Fibroblast of lung (primary cell): ENCODE data around the gene RUNX2. TPM values are rescaled to one million over a fixed set of nuclear protein-coding genes. Genes with fewer than 3 reads are reported as not detected.

Experiments
- DNase-seq, 2 donors: peaks; one replicate each; pipeline versions ENCODE4 v3.0.0 to v3.0.0-alpha.2; 2010; ENCODE audit warnings: low read depth in 2 of 2
- H2AFZ ChIP-seq: 2 replicates; pipeline ENCODE4 v1.5.1; 2012; ENCODE audit warnings: low read length, control low read depth, inconsistent platforms
- H3K27ac ChIP-seq: 2 replicates; pipeline ENCODE4 v1.5.1; 2011; ENCODE audit warnings: low read length, control low read depth; ENCODE audit not compliant: insufficient read depth
- H3K27me3 ChIP-seq: 2 replicates; pipeline ENCODE4 v1.5.1; 2011; ENCODE audit warnings: mild to moderate bottlenecking, low read length; ENCODE audit not compliant: control insufficient read depth, insufficient read depth
- H3K36me3 ChIP-seq: 2 replicates; pipeline ENCODE4 v1.5.1; 2011; ENCODE audit warnings: low read length; ENCODE audit not compliant: control insufficient read depth, insufficient read depth
- H3K4me1 ChIP-seq: 2 replicates; pipeline ENCODE4 v1.5.1; 2011; ENCODE audit warnings: low read length; ENCODE audit not compliant: control insufficient read depth, insufficient read depth; ENCODE audit errors: extremely low read depth
- H3K4me2 ChIP-seq: 2 replicates; pipeline ENCODE4 v1.5.1; 2011; ENCODE audit warnings: low read length, control low read depth; ENCODE audit not compliant: insufficient read depth; ENCODE audit errors: extremely low read depth
- H3K4me3 ChIP-seq, 4 experiments: fragments of 200-600 bp in 1 of 4; sonication (generic) in 1 of 4; replicated peaks in 1 of 4; 2 replicates each; pipeline ENCODE4 v1.5.1; 2011 to 2016; ENCODE audit warnings: low read length in 4 of 4, low read depth in 3 of 4, mild to moderate bottlenecking in 3 of 4, control low read depth in 2 of 4, inconsistent platforms in 1 of 4, mixed read lengths in 1 of 4; ENCODE audit not compliant: insufficient read depth in 1 of 4; ENCODE audit errors: control extremely low read depth in 1 of 4
- H3K79me2 ChIP-seq: 2 replicates; pipeline ENCODE4 v1.5.1; 2012; ENCODE audit warnings: mild to moderate bottlenecking, low read length, inconsistent platforms; ENCODE audit not compliant: control insufficient read depth, insufficient read depth
- H3K9ac ChIP-seq: 2 replicates; pipeline ENCODE4 v1.5.1; 2011; ENCODE audit warnings: mild to moderate bottlenecking, low read length, control low read depth; ENCODE audit not compliant: insufficient read depth
- H3K9me3 ChIP-seq: 2 replicates; pipeline ENCODE4 v1.5.1; 2012; ENCODE audit warnings: low read depth, low read length; ENCODE audit not compliant: control insufficient read depth, insufficient read depth
- H4K20me1 ChIP-seq: 2 replicates; pipeline ENCODE4 v1.5.1; 2011; ENCODE audit warnings: low read length; ENCODE audit not compliant: control insufficient read depth, insufficient read depth; ENCODE audit errors: extremely low read depth
- EZH2 ChIP-seq: IDR thresholded peaks from 2 replicates; pipeline ENCODE4 v1.5.1; 2012; ENCODE audit warnings: low read length, control low read depth, mild to moderate bottlenecking; ENCODE audit errors: missing control alignments
- polyA plus RNA-seq, 2 donors: library from polyadenylated mRNA; depleted of rRNA in 1 of 2; stranded (reverse) in 1 of 2; unstranded in 1 of 2; fragments of >200 nt; gene quantifications; 2 replicates each; pipeline ENCODE4 v1.2.1, GENCODE V29; 2011 to 2012; ENCODE audit warnings: missing spikeins in 1 of 2
- total RNA-seq: library from RNA; depleted of rRNA; stranded (reverse); fragments of >200 nt; gene quantifications from 2 replicates; pipeline ENCODE4 v1.2.1, GENCODE V29; 2014
- TF ChIP-seq, protein P1 (sequence below), 2 donors: IDR thresholded peaks in 1 of 2; conservative IDR thresholded peaks in 1 of 2; 1 replicate in 1 of 2; 2 replicates in 1 of 2; pipeline ENCODE4 v1.5.1; 2011 to 2012; ENCODE audit warnings: low read length in 2 of 2, control low read depth in 1 of 2, inconsistent platforms in 1 of 2, low read depth in 1 of 2, mild to moderate bottlenecking in 1 of 2

The RUNX2 gene
- total and polyA plus RNA-seq, 2 donors (not counting 1 experiment from before 2014, with no cell fraction given), result 2.5 to 4.5 TPM

- no peak for DNase-seq
- H3K4me1 ChIP-seq, result peaks cover 34% of the 10 kb centered on the region
- H3K27ac ChIP-seq, result no peak overlapping the region
Measured at GRCh38 chr6:45658400-45658799, 330.3 kb downstream of the RUNX2 start.

DNA sequence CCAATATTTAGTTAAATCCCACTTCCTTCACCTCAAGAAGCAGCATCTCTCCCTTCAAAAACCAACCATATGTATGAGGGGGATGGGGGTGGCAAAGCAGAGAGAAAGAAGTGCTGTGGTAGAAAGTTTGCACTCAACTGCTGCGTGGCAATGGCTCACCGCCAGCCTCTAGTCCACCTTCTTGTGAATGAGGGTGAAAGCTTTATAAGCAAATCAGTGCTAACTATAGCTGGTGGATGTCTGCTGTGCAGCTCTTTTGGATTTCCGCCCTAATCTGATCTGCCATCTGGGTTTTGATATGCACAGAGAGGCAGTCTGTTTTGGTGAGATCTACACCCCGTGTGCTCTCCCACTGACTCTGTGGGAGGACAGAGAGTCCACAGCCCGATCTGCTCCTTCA, 330.8 kb downstream of the RUNX2 start:
- DNase-seq, result no peak
- Histone ChIP-seq H4K20me1 (no peaks in the 10 kb centered on the region), H2AFZ (no peak overlapping the region), H3K9me3 (no peaks in the 10 kb centered on the region), H3K4me3 (no peak overlapping the region), H3K79me2 (no peaks in the 10 kb centered on the region), H3K27me3 (no peaks in the 10 kb centered on the region), H3K4me2 (no peak overlapping the region), H3K4me1 (peaks cover 33% of the 10 kb centered on the region), H3K36me3 (no peaks in the 10 kb centered on the region), H3K27ac (no peak overlapping the region), H3K9ac (no peak overlapping the region)
- TF ChIP-seq EZH2, result no peak
- TF ChIP-seq, protein P1, sequence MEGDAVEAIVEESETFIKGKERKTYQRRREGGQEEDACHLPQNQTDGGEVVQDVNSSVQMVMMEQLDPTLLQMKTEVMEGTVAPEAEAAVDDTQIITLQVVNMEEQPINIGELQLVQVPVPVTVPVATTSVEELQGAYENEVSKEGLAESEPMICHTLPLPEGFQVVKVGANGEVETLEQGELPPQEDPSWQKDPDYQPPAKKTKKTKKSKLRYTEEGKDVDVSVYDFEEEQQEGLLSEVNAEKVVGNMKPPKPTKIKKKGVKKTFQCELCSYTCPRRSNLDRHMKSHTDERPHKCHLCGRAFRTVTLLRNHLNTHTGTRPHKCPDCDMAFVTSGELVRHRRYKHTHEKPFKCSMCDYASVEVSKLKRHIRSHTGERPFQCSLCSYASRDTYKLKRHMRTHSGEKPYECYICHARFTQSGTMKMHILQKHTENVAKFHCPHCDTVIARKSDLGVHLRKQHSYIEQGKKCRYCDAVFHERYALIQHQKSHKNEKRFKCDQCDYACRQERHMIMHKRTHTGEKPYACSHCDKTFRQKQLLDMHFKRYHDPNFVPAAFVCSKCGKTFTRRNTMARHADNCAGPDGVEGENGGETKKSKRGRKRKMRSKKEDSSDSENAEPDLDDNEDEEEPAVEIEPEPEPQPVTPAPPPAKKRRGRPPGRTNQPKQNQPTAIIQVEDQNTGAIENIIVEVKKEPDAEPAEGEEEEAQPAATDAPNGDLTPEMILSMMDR (conservative IDR thresholded peaks at IDR 0.05 in 1 of 2, IDR thresholded peaks at IDR 0.05 in 1 of 2; ENCODE audit: low read depth in 1 of 2, low read length in 2 of 2), result no peak

More at GRCh38 chr6:45658400-45658799, 330.3 kb downstream of the RUNX2 start:
- H2AFZ ChIP-seq, result no peak overlapping the region
- H3K27me3 ChIP-seq, result no peaks in the 10 kb centered on the region
- no peak overlapping the region for H3K4me2 ChIP-seq
- H3K4me3 ChIP-seq, result no peak overlapping the region
- H3K79me2 ChIP-seq, result no peaks in the 10 kb centered on the region
- no peaks in the 10 kb centered on the region for H3K36me3 ChIP-seq
- H4K20me1 ChIP-seq, result no peaks in the 10 kb centered on the region
- H3K9me3 ChIP-seq, result no peaks in the 10 kb centered on the region
- H3K9ac ChIP-seq, result no peak overlapping the region
- no peak for TF ChIP-seq EZH2
- TF ChIP-seq, protein P1 (conservative IDR thresholded peaks at IDR 0.05 in 1 of 2, IDR thresholded peaks at IDR 0.05 in 1 of 2; ENCODE audit: low read depth in 1 of 2, low read length in 2 of 2), result no peak

DNA sequence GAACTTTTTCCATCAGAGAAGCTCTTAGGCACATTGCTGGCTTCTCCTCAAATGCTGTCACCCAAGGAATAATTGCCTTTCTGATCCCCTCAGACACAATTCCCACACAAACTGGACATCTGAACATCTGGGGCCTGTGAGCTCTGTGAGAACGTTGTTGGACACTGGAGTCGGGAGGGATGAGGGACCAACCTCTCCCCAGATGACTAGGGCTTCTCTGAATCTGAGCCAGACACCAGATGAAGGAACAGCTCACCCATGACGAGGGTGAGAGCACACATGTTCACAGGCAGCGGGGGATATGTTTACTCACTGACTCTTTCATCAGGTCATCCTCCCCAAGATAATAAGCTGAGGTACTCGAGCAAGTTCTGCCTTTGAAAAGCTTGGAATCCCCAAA, 333.5 kb downstream of the RUNX2 start:
- H2AFZ ChIP-seq, result no peak overlapping the region
- no peak overlapping the region for H3K4me3 ChIP-seq
- H3K4me1 ChIP-seq, result peaks cover 17% of the 10 kb centered on the region
- H3K9me3 ChIP-seq, result no peaks in the 10 kb centered on the region
- H4K20me1 ChIP-seq, result no peaks in the 10 kb centered on the region
- H3K36me3 ChIP-seq, result no peaks in the 10 kb centered on the region
- H3K27me3 ChIP-seq, result no peaks in the 10 kb centered on the region
- peak; percentile 72 to 88 for DNase-seq
- no peaks in the 10 kb centered on the region for H3K79me2 ChIP-seq
- TF ChIP-seq, protein P1 (conservative IDR thresholded peaks at IDR 0.05 in 1 of 2, IDR thresholded peaks at IDR 0.05 in 1 of 2; ENCODE audit: low read depth in 1 of 2, low read length in 2 of 2), result no peak
- TF ChIP-seq EZH2, result no peak
- H3K4me2 ChIP-seq, result no peak overlapping the region
- no peak overlapping the region for H3K27ac ChIP-seq
- H3K9ac ChIP-seq, result no peak overlapping the region
